Adrenal gland (tissue), 12 donors: ENCODE results near the gene PTPN1. TPM values are rescaled to one million over a fixed set of nuclear protein-coding genes. Genes with fewer than 3 reads are reported as not detected.

ENCODE experiments used
- DNase-seq, 7 donors: peaks; one replicate each; pipeline ENCODE4 v3.0.0-alpha.2; 2019 to 2020
- H3K27ac ChIP-seq, 5 donors: fragments of 200-600 bp; sonication (generic) in 4 of 5; 1 replicate in 3 of 5; 2 replicates in 2 of 5; pipeline versions ENCODE4 v1.5.1 to v1.8.0; 2016 to 2020; ENCODE audit warnings: mild to moderate bottlenecking in 1 of 5
- H3K27me3 ChIP-seq: fragments of 200-600 bp; 2 replicates; pipeline ENCODE4 v1.8.0; 2021
- H3K36me3 ChIP-seq, 2 donors: fragments of 200-600 bp; replicated peaks in 1 of 2; 1 replicate in 1 of 2; 2 replicates in 1 of 2; pipeline versions ENCODE4 v1.5.1 to v1.8.0; 2018 to 2022
- H3K4me1 ChIP-seq, 2 donors: fragments of 200-600 bp; replicated peaks in 1 of 2; 1 replicate in 1 of 2; 2 replicates in 1 of 2; pipeline versions ENCODE4 v1.5.1 to v1.8.0; 2018 to 2021
- H3K4me3 ChIP-seq, 4 donors: fragments of 200-600 bp; sonication (generic) in 3 of 4; one replicate each; pipeline ENCODE4 v1.5.1; 2016 to 2018
- H3K9me3 ChIP-seq, 3 donors: fragments of 200-600 bp; sonication (generic) in 1 of 3; replicated peaks in 1 of 3; 1 replicate in 2 of 3; 2 replicates in 1 of 3; pipeline versions ENCODE4 v1.5.1 to v1.8.0; 2016 to 2021
- POLR2A ChIP-seq, 2 donors: fragments of 450-650 bp; IDR thresholded peaks; one replicate each; pipeline ENCODE4 v1.6.1; 2017; ENCODE audit warnings: antibody characterized with exemption in 2 of 2, mild to moderate bottlenecking in 2 of 2, moderate library complexity in 1 of 2
- WGBS, 4 donors: extraction: QIAGEN DNeasy Blood & Tissue Kit in 2 of 4; methylation state at CpG; one replicate each; pipeline versions ENCODE4 v1.1.5 to v1.1.7; 2013 to 2017; 5-methylcytosine and 5-hydroxymethylcytosine counted together
- intact Hi-C, 2 donors: fragments of 100-400 bp; cut with DNase I; formaldehyde crosslinking; loops; one replicate each; pipeline versions ENCODE4 v1.14.1 to v1.15.0; 2022 to 2023
- polyA plus RNA-seq, 3 donors: library from polyadenylated mRNA; stranded (reverse); fragments of 200-250 nt in 2 of 3; fragments of 350-450 nt in 1 of 3; fragmentation: Illumina TruSeq in 1 of 3; extraction: RNeasy Lipid Tissue Mini Kit (QIAGEN cat#74804) in 1 of 3; gene quantifications; one replicate each; pipeline ENCODE4 v1.2.3, GENCODE V29; 2013 to 2014
- total RNA-seq, 9 donors: library from RNA; depleted of rRNA in 4 of 9; stranded (reverse); fragments of >200 nt in 4 of 9; fragments of 120-200 nt in 1 of 9; fragmentation: NEBNext Ultra II Directional in 1 of 9; extraction: Animal tissue kit (Norgen Biotek cat#: 25700) in 1 of 9; gene quantifications; one replicate each; pipeline versions ENCODE4 v1.1.0 to v1.2.4, GENCODE V29; 2013 to 2023
- TF ChIP-seq, protein P1 (sequence below), 6 experiments: fragments of 450-650 bp in 4 of 6; fragments of 200-600 bp in 2 of 6; sonication (generic) in 1 of 6; IDR thresholded peaks; 1 replicate in 5 of 6; 2 replicates in 1 of 6; pipeline versions ENCODE4 v1.5.1 to v1.8.0; 2016 to 2021; ENCODE audit warnings: antibody characterized with exemption in 6 of 6, mild to moderate bottlenecking in 2 of 6, moderate library complexity in 1 of 6
- donor health status: healthy with polysubstance abuse.
- donor health status: Bipolar disorder and iron deficiency.
- donor health status: DM: yes; HTN: yes; CAD: no.
- donor health status: DM: no; HTN: no; CAD: no.
- donor health status: DM: no; HTN: no; CAD: no.
- donor health status: DM: yes; HTN: yes; CAD: no.

PTPN1 gene
- total and polyA plus RNA-seq, 12 donors: 17.0 to 49.2 (median 35.8) TPM

DNA sequence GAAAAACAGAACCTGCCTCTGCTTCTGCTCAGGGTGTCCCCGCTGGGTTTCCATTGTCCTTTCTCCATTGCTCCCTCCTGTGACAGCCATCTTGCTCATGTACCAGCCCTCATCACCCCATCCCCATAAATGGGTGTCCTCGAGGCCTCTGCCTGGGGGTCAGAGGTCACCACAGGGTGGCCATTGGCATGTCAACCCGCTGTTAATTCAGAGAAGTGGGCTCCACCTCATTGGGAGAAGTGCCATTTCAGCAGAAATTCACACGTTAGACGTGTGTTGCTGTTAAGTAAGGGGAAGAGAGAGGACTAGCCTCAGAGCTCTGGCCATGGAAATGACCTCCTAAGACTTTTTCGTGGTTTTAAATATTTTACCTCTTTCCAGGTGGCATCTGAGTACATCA, 71.9 kb downstream of the PTPN1 start:
- H3K27ac ChIP-seq: peak overlapping the region in 1 of 5 donors; percentile 41
- H3K9me3 ChIP-seq: no peaks in the 10 kb centered on the region
- DNase-seq: peak in 1 of 7 donors; percentile 10
- H3K4me1 ChIP-seq: no peaks in the 10 kb centered on the region
- 67 to 76% (median 69%) methylated on average over 6 of the region's 6 CpGs for WGBS, 4 donors
- H3K27me3 ChIP-seq: no peaks in the 10 kb centered on the region
- H3K36me3 ChIP-seq: peaks cover 0 to 85% of the 10 kb centered on the region in 2 donors
- TF ChIP-seq POLR2A (IDR thresholded peaks at IDR 0.05): no peak
- TF ChIP-seq, protein P1, sequence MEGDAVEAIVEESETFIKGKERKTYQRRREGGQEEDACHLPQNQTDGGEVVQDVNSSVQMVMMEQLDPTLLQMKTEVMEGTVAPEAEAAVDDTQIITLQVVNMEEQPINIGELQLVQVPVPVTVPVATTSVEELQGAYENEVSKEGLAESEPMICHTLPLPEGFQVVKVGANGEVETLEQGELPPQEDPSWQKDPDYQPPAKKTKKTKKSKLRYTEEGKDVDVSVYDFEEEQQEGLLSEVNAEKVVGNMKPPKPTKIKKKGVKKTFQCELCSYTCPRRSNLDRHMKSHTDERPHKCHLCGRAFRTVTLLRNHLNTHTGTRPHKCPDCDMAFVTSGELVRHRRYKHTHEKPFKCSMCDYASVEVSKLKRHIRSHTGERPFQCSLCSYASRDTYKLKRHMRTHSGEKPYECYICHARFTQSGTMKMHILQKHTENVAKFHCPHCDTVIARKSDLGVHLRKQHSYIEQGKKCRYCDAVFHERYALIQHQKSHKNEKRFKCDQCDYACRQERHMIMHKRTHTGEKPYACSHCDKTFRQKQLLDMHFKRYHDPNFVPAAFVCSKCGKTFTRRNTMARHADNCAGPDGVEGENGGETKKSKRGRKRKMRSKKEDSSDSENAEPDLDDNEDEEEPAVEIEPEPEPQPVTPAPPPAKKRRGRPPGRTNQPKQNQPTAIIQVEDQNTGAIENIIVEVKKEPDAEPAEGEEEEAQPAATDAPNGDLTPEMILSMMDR (IDR thresholded peaks at IDR 0.05): no peak
- intact Hi-C loops: loop anchor here in 1 of 2 donors (5.0 kb wide), 1 partner anchor 395 kb away; no protein-coding TSS in a partner anchor
- no peak overlapping the region for H3K4me3 ChIP-seq

DNA sequence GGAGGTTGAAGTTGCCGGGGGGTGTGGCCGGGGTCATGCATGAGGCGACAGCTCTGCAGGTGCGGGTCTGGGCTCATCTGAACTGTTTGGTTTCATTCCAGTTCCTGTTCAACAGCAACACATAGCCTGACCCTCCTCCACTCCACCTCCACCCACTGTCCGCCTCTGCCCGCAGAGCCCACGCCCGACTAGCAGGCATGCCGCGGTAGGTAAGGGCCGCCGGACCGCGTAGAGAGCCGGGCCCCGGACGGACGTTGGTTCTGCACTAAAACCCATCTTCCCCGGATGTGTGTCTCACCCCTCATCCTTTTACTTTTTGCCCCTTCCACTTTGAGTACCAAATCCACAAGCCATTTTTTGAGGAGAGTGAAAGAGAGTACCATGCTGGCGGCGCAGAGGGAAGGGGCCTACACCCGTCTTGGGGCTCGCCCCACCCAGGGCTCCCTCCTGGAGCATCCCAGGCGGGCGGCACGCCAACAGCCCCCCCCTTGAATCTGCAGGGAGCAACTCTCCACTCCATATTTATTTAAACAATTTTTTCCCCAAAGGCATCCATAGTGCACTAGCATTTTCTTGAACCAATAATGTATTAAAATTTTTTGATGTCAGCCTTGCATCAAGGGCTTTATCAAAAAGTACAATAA, 72.5 kb downstream of the PTPN1 start:
- intact Hi-C loops: loop anchor here in 1 of 2 donors (5.0 kb wide), 1 partner anchor 395 kb away; no protein-coding TSS in a partner anchor
- TF ChIP-seq, protein P1 (IDR thresholded peaks at IDR 0.05): no peak
- TF ChIP-seq POLR2A (IDR thresholded peaks at IDR 0.05): no peak
- H3K36me3 ChIP-seq: peaks cover 0 to 85% of the 10 kb centered on the region in 2 donors
- H3K27me3 ChIP-seq: no peaks in the 10 kb centered on the region
- H3K9me3 ChIP-seq: no peaks in the 10 kb centered on the region
- 90 to 92% (median 91%) methylated on average over 23 to 26 of the region's 26 CpGs for WGBS, 4 donors
- H3K4me1 ChIP-seq: no peaks in the 10 kb centered on the region
- H3K27ac ChIP-seq: peak overlapping the region in 1 of 5 donors; percentile 1
- DNase-seq: peak in 1 of 7 donors; percentile 19
- no peak overlapping the region for H3K4me3 ChIP-seq

DNA sequence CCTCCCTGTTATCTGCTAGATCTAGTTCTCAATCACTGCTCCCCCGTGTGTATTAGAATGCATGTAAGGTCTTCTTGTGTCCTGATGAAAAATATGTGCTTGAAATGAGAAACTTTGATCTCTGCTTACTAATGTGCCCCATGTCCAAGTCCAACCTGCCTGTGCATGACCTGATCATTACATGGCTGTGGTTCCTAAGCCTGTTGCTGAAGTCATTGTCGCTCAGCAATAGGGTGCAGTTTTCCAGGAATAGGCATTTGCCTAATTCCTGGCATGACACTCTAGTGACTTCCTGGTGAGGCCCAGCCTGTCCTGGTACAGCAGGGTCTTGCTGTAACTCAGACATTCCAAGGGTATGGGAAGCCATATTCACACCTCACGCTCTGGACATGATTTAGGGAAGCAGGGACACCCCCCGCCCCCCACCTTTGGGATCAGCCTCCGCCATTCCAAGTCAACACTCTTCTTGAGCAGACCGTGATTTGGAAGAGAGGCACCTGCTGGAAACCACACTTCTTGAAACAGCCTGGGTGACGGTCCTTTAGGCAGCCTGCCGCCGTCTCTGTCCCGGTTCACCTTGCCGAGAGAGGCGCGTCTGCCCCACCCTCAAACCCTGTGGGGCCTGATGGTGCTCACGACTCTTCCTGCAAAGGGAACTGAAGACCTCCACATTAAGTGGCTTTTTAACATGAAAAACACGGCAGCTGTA, 73.4 kb downstream of the PTPN1 start:
- Histone ChIP-seq H3K9me3 (no peaks in the 10 kb centered on the region), H3K36me3 (peaks cover 0 to 84% of the 10 kb centered on the region in 2 donors), H3K27ac (no peak overlapping the region), H3K4me3 (no peak overlapping the region), H3K27me3 (no peaks in the 10 kb centered on the region), H3K4me1 (no peaks in the 10 kb centered on the region)
- TF ChIP-seq, protein P1 (IDR thresholded peaks at IDR 0.05): no peak
- TF ChIP-seq POLR2A (IDR thresholded peaks at IDR 0.05): no peak
- 88 to 92% (median 90%) methylated on average over 13 to 15 of the region's 15 CpGs for WGBS, 4 donors
- intact Hi-C loops: loop anchor here in 1 of 2 donors (5.0 kb wide), 1 partner anchor 396 kb away; no protein-coding TSS in a partner anchor
- no peak for DNase-seq

DNA sequence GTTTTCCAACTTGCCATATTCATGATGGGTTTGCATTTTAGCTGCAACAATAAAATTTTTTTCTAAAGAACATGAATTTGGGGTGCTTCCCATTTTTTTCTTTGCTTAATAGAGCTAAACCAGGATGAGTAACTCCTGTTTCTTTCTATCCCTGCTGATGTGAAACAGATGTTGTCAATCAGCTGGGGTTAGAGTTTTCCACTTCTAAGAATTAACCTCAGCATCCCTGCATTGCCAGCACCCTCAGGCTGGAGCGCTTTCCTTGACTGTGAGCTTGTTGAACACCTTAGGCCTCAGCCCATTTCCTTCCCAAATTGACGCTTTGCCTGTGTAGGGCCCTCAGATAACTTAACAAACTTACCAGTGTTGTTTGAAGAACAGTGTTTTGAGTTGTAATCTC, 74.5 kb downstream of the PTPN1 start:
- H3K9me3 ChIP-seq: no peaks in the 10 kb centered on the region
- 94 to 96% (median 95%) methylated on average over 2 of the region's 2 CpGs for WGBS, 4 donors
- intact Hi-C loops: loop anchor here in 1 of 2 donors (5.0 kb wide), 1 partner anchor 397 kb away; no protein-coding TSS in a partner anchor
- no peaks in the 10 kb centered on the region for H3K4me1 ChIP-seq
- TF ChIP-seq, protein P1 (IDR thresholded peaks at IDR 0.05): no peak
- no peak for TF ChIP-seq POLR2A (IDR thresholded peaks at IDR 0.05)
- H3K27ac ChIP-seq: no peak overlapping the region
- no peaks in the 10 kb centered on the region for H3K27me3 ChIP-seq
- peaks cover 0 to 79% of the 10 kb centered on the region in 2 donors for H3K36me3 ChIP-seq
- no peak for DNase-seq
- no peak overlapping the region for H3K4me3 ChIP-seq
